KOPT-K1 (cell line): ENCODE measurements around the gene PHTF2.

Experiments used
- H3K27ac ChIP-seq: fragments of 200-600 bp; sonication (generic); 2 replicates; pipeline ENCODE4 v1.5.1; 2016; ENCODE audit warnings: antibody characterized with exemption, mild to moderate bottlenecking, low read depth, low read length; ENCODE audit not compliant: poor library complexity, severe bottlenecking
- H3K36me3 ChIP-seq: fragments of 200-600 bp; sonication (generic); 2 replicates; pipeline ENCODE4 v1.5.1; 2017; ENCODE audit warnings: antibody characterized with exemption, mild to moderate bottlenecking, low read length, moderate library complexity; ENCODE audit not compliant: insufficient read depth
- H3K9me3 ChIP-seq: fragments of 200-600 bp; sonication (generic); 2 replicates; pipeline ENCODE4 v1.5.1; 2017; ENCODE audit warnings: antibody characterized with exemption, low read length, mild to moderate bottlenecking; ENCODE audit not compliant: insufficient read depth, poor library complexity, severe bottlenecking

PHTF2 gene

DNA sequence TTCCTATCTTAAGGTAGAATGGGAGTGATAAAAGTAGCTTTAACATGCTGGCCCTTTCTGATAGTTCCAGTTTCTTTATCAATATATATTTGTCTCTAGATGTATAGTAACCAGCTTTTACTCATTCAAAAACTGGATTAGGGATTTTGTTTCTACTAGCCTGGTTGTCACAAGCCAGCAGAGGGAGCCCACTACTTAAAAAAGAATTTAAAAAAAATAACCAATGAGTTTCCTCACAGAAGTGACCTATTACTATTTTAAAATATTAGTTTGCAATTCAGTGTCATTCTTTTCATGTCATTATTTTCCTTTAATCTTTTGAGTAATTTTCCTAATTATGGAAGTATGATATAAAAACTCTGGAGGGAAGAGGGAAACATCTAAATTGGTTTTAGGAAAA lies 142.1 kb downstream of the PHTF2 start:
- Histone ChIP-seq H3K9me3 (no peaks in the 10 kb centered on the region), H3K36me3 (peaks cover 12% of the 10 kb centered on the region; the same call in 1 of the 2 replicates), H3K27ac (no peak overlapping the region)

DNA sequence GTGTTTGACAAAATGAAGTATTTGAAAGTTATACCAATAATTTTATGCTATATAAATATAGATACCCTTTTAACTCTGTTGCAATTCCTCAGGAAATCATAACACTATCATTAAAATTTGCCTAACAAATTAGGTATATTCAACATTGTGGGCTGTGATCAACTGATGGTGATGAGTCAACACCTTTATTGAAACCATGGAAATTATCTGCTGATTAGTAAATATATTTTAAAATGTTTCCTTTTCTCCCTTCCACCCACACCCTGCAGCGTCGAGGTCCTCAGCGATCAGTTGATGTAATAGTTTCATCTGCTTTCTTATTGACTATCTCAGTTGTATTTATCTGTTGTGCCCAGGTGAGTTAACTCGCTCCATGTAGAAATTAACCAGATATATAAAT lies 143.9 kb downstream of the PHTF2 start:
- Histone ChIP-seq H3K27ac (no peak overlapping the region), H3K9me3 (no peaks in the 10 kb centered on the region), H3K36me3 (peaks cover 12% of the 10 kb centered on the region; the same call in 1 of the 2 replicates)

DNA sequence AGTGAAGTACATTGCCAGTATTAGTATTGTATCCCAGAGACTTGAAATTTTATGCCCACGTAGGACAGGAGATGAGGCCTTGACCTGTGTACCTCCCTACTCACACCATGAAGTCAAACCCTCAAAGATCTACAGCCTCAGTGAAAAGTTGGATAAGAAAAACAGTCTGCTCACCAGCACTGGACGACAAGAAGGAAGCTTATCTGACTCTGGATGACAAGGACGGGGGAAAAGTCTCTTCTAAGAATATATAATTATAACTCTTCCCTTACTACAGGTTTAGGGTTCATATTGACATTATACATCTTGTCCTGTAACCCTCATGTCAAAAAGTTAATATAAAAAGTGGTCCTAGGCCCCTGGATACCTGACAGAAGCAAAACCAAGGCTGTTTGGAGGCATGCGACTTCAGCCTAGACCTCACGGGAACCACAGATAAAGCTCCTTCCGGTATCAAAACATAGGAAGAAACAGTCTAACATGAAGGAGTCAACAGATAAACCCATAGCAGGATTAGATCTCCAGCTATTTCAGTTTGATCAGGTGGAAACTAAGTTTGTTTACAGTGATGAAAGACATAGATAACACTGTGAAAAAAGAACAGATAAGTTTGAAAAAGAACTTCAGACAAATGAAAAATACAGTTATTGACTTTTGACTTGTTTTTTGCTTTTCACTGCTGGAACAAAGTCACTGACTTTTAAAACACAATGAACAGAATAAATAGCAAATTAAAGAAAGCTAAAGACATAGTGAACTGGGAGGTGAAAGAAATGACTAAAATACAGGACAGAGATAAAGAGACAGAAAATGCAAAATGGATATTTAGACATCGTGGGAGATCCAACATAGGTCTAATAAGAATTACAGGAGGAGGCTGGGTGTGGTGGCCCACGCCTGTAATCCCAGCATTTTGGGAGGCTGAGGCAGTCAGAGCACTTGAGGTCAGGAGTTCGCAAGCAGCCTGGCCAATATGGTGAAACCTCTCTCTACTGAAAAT lies 145.9 kb downstream of the PHTF2 start:
- H3K9me3 ChIP-seq: no peaks in the 10 kb centered on the region
- no peak overlapping the region for H3K27ac ChIP-seq
- H3K36me3 ChIP-seq: peaks cover 12% of the 10 kb centered on the region; the same call in 1 of the 2 replicates

DNA sequence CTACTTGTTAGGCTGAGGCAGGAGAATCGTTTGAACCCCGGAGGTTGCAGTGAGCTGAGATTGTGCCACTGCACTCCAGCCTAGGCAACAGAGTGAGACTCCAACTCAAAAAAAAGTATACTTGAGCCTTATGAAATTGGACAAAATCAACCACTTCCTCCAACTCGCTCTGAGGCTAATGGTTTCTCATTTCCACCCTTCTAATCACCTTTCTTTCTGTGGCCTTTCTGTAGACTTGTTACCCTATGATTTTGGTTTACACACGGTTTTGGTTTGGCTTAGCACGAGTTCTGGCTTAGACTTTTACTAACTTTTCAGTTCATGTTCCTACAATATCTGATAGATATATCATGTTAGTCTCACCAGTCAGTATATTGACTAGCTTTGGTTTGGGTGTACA lies 152.0 kb downstream of the PHTF2 start:
- no peak overlapping the region for H3K27ac ChIP-seq
- H3K36me3 ChIP-seq: peaks cover 13% of the 10 kb centered on the region
- no peaks in the 10 kb centered on the region for H3K9me3 ChIP-seq

DNA sequence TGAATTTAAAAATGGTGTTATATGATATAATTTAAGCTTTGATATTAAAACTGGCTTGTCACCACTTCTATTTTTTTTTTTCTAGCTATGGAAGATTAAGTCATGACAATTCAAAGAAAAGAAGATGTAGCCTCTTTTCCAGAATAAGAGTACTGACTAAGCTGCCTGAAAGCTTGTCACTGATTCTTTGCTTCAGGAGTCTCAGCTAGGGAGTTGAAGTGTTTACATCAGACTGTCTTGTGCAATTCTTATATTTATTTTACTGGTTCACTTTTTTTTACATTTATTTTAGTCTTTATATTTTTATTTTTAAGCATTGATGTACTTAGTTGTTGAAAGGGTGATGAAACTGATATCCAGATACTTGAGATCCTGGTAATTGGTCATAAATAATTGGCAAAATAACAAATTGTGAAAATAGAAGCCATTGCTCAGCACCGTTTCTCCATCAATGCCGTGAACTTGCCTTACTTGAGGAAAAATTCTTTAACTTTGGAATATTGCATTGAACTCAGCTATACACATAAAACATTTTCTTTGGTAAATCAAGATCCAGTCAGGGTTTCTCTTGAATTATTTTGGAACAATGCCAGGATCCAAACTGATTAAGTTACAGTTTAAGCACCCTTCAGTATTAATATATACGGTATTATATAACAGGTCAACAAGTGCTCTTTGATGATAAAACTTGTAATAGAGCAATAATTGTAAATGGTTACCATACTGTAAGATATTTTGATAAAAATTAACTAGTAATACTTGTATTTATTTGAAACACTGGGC lies 156.4 kb downstream of the PHTF2 start:
- H3K9me3 ChIP-seq: no peaks in the 10 kb centered on the region
- H3K36me3 ChIP-seq: peaks cover 17% of the 10 kb centered on the region
- H3K27ac ChIP-seq: no peak overlapping the region

DNA sequence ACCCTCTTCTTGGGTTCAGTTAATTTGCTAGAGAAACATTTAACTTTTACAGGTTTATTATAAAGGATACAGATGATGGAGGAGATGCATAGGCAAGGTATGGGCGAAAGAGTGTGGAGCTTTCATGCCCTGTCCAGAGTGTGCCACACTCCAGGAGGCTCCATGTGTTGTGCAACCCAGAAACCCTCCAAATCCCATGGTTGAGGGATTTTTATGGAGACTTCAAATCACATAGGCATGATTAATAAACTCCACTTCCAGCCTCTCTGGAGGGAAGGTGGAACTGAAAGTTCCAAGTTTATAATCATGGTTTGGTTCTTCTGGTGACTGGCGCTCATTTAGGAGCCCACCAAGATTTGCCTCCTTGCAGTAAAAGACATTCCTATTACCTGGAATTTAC lies 159.9 kb downstream of the PHTF2 start:
- no peaks in the 10 kb centered on the region for H3K9me3 ChIP-seq
- no peak overlapping the region for H3K27ac ChIP-seq
- H3K36me3 ChIP-seq: peaks cover 17% of the 10 kb centered on the region

DNA sequence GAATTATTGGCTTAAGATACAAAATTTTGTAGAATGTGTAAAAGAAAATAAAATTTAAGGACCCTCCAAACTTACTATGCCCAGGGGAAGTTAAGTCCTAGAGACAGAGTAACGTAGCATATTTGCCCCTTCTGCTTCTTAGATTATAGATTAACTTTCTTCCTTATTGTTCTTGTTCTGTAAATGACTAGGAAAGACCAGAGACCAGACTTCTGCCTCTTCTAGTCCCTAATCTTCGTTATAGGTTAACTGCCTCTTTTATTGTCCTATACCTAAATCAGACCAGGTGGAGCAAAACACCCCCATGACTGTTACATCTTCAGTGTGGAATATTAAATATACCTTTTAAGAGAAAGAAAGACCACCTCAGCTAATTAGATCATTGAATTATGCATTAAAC lies 160.5 kb downstream of the PHTF2 start:
- H3K9me3 ChIP-seq: no peaks in the 10 kb centered on the region
- H3K36me3 ChIP-seq: peaks cover 16% of the 10 kb centered on the region
- no peak overlapping the region for H3K27ac ChIP-seq

DNA sequence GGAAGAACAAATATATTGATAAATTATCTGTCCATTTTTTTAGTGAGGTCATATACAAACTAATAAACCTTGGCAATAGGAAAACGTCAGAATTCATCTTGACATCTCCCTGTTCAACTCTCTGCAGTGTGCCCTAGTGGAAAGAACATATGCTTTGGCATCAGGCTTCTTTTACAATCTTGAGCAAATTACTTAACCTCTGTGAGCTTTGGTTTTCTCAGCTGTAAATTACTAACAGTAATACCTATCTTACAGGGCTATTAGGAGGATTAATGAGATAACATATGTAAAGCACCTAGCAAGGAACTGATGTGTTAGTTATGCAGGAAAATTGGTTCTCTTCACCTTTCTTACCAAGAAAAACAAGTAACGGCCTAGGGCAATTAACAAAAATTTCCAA lies 161.8 kb downstream of the PHTF2 start:
- Histone ChIP-seq H3K27ac (no peak overlapping the region), H3K36me3 (peaks cover 6% of the 10 kb centered on the region), H3K9me3 (no peaks in the 10 kb centered on the region)

DNA sequence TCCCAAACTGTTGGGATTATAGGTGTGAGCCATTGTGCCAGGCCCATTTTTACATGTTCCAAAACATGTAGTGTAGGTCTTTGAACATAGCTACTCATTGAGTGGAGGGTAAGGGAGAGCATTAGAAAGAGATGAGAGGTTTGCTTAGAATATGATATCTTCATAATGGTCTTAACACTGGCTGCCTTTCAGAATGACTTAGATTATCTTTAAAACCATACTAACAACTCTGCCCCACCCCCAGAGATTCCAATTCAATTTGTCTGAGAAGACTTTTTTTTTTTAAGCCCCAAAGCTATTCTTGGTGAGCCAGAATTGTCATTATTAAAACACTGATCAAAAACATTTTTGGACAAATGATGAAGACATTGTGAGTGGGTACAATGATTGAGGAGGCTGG lies 168.9 kb downstream of the PHTF2 start:
- H3K9me3 ChIP-seq: no peaks in the 10 kb centered on the region
- no peaks in the 10 kb centered on the region for H3K36me3 ChIP-seq
- H3K27ac ChIP-seq: no peak overlapping the region

DNA sequence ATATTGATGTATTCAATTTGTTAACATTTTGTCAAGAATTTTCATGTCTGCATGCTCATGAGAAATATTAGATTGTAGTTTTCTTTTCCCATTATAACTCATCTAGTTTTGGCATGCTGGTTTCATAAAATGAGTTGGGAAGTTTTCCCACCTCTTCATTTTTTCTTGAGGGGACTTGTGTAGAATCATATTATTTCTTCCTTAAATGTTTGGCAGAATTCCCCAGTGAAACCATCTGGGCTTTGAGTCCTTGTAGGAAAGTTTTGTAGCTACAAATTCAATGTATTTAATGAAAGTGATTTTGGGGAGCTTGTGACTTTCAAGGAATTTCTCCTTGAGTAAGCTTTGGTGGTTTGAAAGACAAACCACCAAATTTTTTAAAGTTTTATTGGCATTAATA lies 173.2 kb downstream of the PHTF2 start:
- Histone ChIP-seq H3K27ac (no peak overlapping the region), H3K9me3 (no peaks in the 10 kb centered on the region), H3K36me3 (no peaks in the 10 kb centered on the region)

DNA sequence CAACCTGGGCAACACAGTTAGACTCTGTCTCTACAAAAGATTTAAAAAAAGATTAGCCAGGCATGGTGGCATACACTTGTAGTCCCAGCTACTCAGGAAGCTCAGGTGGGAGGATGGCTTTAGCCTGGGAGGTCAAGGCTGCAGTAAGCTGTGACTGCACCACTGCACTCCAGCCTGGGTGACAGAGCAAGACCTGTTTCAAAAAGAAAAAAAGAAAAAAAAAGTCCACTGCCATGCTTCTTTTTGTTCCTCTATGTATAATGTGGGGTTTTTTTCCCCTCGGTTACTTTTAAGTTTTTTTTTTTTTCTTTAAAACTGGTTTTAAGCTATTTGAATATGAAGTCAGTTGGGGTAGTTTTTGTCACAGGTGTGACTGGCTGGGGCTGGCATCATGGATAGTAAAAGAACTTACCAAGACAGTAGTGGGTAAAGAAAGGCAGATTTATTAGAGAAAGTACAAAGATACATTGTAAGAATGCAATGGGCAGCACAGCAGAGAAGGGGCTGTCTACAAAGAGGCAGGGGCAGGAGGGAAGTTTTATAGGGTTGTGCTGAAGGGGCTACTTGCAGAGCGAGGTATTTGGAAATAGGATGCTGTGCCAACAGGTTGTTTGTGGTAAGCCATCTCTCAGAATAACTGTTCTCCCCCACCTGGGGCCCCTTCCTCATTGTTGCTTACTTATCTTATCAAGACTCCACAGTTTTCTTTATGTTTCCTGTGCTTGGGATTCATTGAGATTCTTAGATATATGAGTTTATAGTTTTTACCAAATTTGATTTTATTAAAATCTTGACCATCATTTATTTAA lies 177.3 kb downstream of the PHTF2 start:
- no peaks in the 10 kb centered on the region for H3K9me3 ChIP-seq
- no peaks in the 10 kb centered on the region for H3K36me3 ChIP-seq
- H3K27ac ChIP-seq: peak overlapping the region; percentile 18

DNA sequence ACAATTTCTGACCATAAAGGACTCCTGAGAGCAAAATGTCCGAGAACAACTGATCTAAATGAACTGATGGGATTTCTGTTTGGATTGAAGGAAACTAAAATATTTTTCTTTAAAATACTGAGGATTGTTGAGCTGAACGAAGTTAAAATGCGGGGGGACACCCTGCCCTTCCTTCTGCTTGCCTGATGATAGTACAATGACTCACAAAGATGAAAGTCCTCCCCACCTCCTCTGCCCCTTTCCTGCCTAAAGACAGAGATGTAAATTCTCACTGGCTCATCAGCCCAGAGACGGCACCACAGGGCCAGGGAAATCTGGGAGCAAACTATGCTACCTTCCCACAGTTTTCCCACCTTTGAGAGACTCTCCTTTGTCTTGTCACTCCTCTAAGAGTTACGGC lies 180.6 kb downstream of the PHTF2 start:
- Histone ChIP-seq H3K9me3 (no peaks in the 10 kb centered on the region), H3K36me3 (no peaks in the 10 kb centered on the region), H3K27ac (no peak overlapping the region)

DNA sequence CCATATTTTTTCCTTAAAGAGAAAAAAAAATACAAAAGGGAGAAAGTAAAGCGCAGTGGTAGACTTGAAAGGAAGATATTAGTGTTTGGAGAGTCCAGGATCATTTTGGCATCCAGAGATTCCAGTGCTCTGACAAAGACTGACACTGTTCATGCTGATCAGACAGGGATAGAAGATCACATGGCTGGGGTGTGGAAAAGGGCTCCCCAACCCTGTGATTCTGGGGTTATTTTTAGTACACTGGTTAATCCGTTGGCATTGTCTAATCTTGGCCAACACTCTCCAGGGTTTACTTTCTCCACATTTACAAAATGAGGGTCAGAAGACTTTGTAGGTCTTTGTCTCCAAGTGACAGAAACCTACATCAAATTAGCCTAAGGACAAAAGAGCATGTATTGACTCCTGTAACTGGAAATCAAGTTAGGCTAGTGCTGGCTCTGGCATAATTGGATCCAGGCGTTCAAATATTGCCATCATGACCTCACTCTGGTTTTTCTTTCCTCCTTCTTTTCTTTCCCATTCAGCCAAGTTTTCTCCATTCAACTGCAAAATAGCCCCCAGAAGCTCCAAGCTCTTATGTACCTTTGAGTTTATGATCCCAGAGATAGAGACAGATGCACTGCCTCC lies 181.6 kb downstream of the PHTF2 start:
- H3K27ac ChIP-seq: no peak overlapping the region
- H3K36me3 ChIP-seq: no peaks in the 10 kb centered on the region
- H3K9me3 ChIP-seq: no peaks in the 10 kb centered on the region

DNA sequence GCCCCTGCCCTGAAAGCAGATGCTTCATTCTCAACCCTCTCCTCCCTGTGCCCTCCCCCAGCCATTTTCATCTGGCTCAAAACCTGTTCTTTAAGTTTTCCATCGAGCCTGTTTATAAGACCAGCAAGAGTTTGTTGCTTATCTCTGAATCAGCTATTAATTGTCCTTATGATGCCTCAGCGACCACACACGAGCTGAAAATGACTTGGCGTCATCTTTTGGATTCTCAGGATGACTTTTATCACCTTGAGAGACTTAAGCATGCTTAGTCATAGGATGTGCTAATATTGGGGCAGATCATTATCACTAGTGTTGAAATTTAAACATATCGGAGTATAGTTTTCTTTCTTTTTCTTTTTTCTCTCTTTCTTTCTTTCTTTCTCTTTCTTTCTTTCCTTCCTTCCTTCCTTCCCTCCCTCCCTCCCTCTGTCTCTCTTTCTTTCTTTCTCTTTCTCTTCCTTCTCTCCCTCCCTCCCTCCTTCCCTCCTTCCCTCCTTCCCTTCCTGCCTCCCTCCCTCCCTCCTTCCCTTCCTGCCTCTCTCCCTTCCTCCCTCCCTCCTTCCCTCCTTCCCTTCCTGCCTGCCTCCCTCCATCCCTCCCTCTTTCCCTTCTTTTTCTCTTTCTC lies 184.5 kb downstream of the PHTF2 start:
- no peak overlapping the region for H3K27ac ChIP-seq
- H3K9me3 ChIP-seq: no peaks in the 10 kb centered on the region
- no peaks in the 10 kb centered on the region for H3K36me3 ChIP-seq
